ENCODE results near the gene KLHL18.

The KLHL18 gene

DNA sequence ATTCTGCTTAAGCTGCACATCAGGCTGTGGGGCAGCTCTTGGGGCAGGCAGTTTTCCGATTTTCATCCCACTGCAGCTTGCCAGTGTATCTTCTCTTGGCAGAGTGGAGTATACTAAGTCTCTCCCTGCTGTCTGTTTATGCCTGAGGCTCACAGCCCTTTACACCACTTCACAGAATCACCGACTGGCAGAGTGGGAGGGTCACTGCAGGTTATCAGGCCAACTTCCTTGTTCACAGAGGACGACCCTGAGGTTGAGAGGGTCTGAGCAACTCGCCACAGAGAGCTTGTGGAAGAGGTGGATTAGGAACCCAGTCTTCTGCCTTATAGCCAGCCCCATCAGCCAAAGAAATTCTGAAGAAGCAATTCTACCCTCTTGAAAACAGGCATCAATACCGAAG, 31.1 kb upstream of the KLHL18 start:
- TF ChIP-seq EP300 (IDR thresholded peaks at IDR 0.05; ENCODE audit: borderline replicate concordance) (no peak), TEAD4 (IDR thresholded peaks at IDR 0.05) (no peak), TCF12 (IDR thresholded peaks at IDR 0.05; ENCODE audit: low read depth) (no peak), NFIC (IDR thresholded peaks at IDR 0.05) (no peak), CREB1 (IDR thresholded peaks at IDR 0.05; ENCODE audit: low read depth) (no peak), CEBPB (IDR thresholded peaks at IDR 0.05) (no peak), YY1 (IDR thresholded peaks at IDR 0.05; ENCODE audit: low read depth) (no peak), ZBTB7A (IDR thresholded peaks at IDR 0.05; ENCODE audit: low read depth) (no peak), EGR1 (IDR thresholded peaks at IDR 0.05) (no peak), TAF1 (IDR thresholded peaks at IDR 0.05; ENCODE audit: low read depth) (no peak), FOXM1 (IDR thresholded peaks at IDR 0.05; ENCODE audit: borderline replicate concordance, low read depth) (no peak), RAD21 (IDR thresholded peaks at IDR 0.05; ENCODE audit: low read depth) (no peak)
- TF ChIP-seq, protein P1, sequence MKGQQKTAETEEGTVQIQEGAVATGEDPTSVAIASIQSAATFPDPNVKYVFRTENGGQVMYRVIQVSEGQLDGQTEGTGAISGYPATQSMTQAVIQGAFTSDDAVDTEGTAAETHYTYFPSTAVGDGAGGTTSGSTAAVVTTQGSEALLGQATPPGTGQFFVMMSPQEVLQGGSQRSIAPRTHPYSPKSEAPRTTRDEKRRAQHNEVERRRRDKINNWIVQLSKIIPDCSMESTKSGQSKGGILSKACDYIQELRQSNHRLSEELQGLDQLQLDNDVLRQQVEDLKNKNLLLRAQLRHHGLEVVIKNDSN (IDR thresholded peaks at IDR 0.05), result no peak
- TF ChIP-seq, protein P2, sequence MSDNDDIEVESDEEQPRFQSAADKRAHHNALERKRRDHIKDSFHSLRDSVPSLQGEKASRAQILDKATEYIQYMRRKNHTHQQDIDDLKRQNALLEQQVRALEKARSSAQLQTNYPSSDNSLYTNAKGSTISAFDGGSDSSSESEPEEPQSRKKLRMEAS (IDR thresholded peaks at IDR 0.05), result no peak
- TF ChIP-seq, protein P3, sequence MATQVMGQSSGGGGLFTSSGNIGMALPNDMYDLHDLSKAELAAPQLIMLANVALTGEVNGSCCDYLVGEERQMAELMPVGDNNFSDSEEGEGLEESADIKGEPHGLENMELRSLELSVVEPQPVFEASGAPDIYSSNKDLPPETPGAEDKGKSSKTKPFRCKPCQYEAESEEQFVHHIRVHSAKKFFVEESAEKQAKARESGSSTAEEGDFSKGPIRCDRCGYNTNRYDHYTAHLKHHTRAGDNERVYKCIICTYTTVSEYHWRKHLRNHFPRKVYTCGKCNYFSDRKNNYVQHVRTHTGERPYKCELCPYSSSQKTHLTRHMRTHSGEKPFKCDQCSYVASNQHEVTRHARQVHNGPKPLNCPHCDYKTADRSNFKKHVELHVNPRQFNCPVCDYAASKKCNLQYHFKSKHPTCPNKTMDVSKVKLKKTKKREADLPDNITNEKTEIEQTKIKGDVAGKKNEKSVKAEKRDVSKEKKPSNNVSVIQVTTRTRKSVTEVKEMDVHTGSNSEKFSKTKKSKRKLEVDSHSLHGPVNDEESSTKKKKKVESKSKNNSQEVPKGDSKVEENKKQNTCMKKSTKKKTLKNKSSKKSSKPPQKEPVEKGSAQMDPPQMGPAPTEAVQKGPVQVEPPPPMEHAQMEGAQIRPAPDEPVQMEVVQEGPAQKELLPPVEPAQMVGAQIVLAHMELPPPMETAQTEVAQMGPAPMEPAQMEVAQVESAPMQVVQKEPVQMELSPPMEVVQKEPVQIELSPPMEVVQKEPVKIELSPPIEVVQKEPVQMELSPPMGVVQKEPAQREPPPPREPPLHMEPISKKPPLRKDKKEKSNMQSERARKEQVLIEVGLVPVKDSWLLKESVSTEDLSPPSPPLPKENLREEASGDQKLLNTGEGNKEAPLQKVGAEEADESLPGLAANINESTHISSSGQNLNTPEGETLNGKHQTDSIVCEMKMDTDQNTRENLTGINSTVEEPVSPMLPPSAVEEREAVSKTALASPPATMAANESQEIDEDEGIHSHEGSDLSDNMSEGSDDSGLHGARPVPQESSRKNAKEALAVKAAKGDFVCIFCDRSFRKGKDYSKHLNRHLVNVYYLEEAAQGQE (IDR thresholded peaks at IDR 0.05; ENCODE audit: low read depth), result no peak

DNA sequence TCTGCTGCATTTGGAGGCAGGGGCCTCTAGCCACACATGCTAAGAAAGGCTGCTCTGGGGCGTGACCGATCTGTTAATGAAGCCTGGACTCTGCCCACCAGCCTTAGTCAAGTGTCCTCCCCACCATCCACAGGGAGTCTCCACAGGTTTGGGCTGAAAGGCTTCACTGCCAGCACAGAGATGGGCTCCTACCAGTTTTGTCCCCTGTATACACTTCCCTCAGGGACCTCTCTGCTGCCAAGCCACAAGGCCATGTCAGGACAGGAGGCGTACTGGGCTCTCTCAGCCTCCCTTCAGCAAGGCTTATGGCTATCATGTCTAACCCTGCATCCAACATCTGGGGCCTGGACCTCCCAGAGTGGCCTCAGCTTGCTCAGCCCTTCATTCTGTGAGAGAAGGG, 23.6 kb upstream of the KLHL18 start:
- TF ChIP-seq FOXM1 (IDR thresholded peaks at IDR 0.05; ENCODE audit: borderline replicate concordance, low read depth), result no peak
- TF ChIP-seq, protein P2 (IDR thresholded peaks at IDR 0.05), result no peak
- TF ChIP-seq EP300 (IDR thresholded peaks at IDR 0.05; ENCODE audit: borderline replicate concordance), result no peak
- no peak for TF ChIP-seq TCF12 (IDR thresholded peaks at IDR 0.05; ENCODE audit: low read depth)
- TF ChIP-seq TEAD4 (IDR thresholded peaks at IDR 0.05), result no peak
- TF ChIP-seq, protein P1 (IDR thresholded peaks at IDR 0.05), result no peak
- no peak for TF ChIP-seq CEBPB (IDR thresholded peaks at IDR 0.05)
- no peak for TF ChIP-seq TAF1 (IDR thresholded peaks at IDR 0.05; ENCODE audit: low read depth)
- TF ChIP-seq YY1 (IDR thresholded peaks at IDR 0.05; ENCODE audit: low read depth), result no peak
- TF ChIP-seq EGR1 (IDR thresholded peaks at IDR 0.05), result no peak
- TF ChIP-seq CREB1 (IDR thresholded peaks at IDR 0.05; ENCODE audit: low read depth), result no peak
- TF ChIP-seq ZBTB7A (IDR thresholded peaks at IDR 0.05; ENCODE audit: low read depth), result no peak
- no peak for TF ChIP-seq NFIC (IDR thresholded peaks at IDR 0.05)
- TF ChIP-seq RAD21 (IDR thresholded peaks at IDR 0.05; ENCODE audit: low read depth), result no peak
- TF ChIP-seq, protein P3 (IDR thresholded peaks at IDR 0.05; ENCODE audit: low read depth), result no peak

DNA sequence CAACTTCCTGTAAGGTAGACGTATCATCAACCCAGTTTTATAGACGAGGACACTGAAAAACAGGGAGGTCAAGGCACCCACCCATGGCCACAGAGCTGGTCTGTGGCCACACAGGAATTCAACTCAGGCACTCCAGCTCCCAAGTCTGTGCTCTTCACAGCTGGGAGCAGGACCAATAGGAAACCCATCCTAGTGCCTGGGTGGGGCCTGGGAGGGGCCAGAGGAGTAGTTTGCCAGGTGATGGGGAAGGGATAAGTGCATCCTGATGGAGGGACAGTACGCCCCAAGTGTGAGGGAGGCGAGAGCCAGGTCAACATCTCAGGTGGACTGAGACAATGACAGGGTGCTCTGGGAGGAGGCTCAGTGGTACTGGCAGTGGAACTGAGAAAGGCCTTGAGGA, 22.1 kb upstream of the KLHL18 start:
- TF ChIP-seq, protein P3 (IDR thresholded peaks at IDR 0.05; ENCODE audit: low read depth), result no peak
- TF ChIP-seq, protein P2 (IDR thresholded peaks at IDR 0.05), result no peak
- TF ChIP-seq ZBTB7A (IDR thresholded peaks at IDR 0.05; ENCODE audit: low read depth) (no peak), NFIC (IDR thresholded peaks at IDR 0.05) (no peak), FOXM1 (IDR thresholded peaks at IDR 0.05; ENCODE audit: borderline replicate concordance, low read depth) (no peak), EP300 (IDR thresholded peaks at IDR 0.05; ENCODE audit: borderline replicate concordance) (no peak), CREB1 (IDR thresholded peaks at IDR 0.05; ENCODE audit: low read depth) (no peak), RAD21 (IDR thresholded peaks at IDR 0.05; ENCODE audit: low read depth) (no peak), TCF12 (IDR thresholded peaks at IDR 0.05; ENCODE audit: low read depth) (no peak), CEBPB (IDR thresholded peaks at IDR 0.05) (no peak), EGR1 (IDR thresholded peaks at IDR 0.05) (no peak), TAF1 (IDR thresholded peaks at IDR 0.05; ENCODE audit: low read depth) (no peak), TEAD4 (IDR thresholded peaks at IDR 0.05) (no peak), YY1 (IDR thresholded peaks at IDR 0.05; ENCODE audit: low read depth) (no peak)
- TF ChIP-seq, protein P1 (IDR thresholded peaks at IDR 0.05), result no peak

Measured in Ishikawa (cell line).